ENCODE results near the gene GMEB2. TPM values are rescaled to one million over a fixed set of nuclear protein-coding genes. Genes with fewer than 3 reads are reported as not detected.

The GMEB2 gene
- polyA plus RNA-seq, 1 experiment: 6.3 TPM

GRCh38 chr20:63546256-63546955, 80.5 kb downstream of the GMEB2 start:
- TF ChIP-seq CTCF (IDR thresholded peaks at IDR 0.05; ENCODE audit: low read depth, low read length): no peak
- ChIA-PET CTCF (interaction anchor here (1.0 kb wide), 1 partner anchor 8 kb away, joined by 3 read pairs; no protein-coding TSS in a partner anchor), POLR2A (no interaction called here)
- Histone ChIP-seq H3K4me3 (ENCODE audit: low read depth, low read length) (no peak overlapping the region), H3K9me3 (ENCODE audit: control insufficient read depth, insufficient read depth, low read length) (no peaks in the 10 kb centered on the region; the same call in 1 of the 2 replicates), H3K27ac (ENCODE audit: low read depth, low read length) (no peak overlapping the region), H3K27me3 (ENCODE audit: control insufficient read depth, insufficient read depth, low read length) (peaks cover 33% of the 10 kb centered on the region)
- DNase-seq (ENCODE audit: low read depth, low spot score): no peak

GRCh38 chr20:63545814-63546213, 81.1 kb downstream of the GMEB2 start:
- ChIA-PET CTCF (no interaction called here), POLR2A (no interaction called here)
- no peaks in the 10 kb centered on the region; the same call in 1 of the 2 replicates for H3K9me3 ChIP-seq (ENCODE audit: control insufficient read depth, insufficient read depth, low read length)
- peaks cover 33% of the 10 kb centered on the region for H3K27me3 ChIP-seq (ENCODE audit: control insufficient read depth, insufficient read depth, low read length)
- H3K27ac ChIP-seq (ENCODE audit: low read depth, low read length): no peak overlapping the region
- no peak for TF ChIP-seq CTCF (IDR thresholded peaks at IDR 0.05; ENCODE audit: low read depth, low read length)
- no peak overlapping the region for H3K4me3 ChIP-seq (ENCODE audit: low read depth, low read length)
- DNase-seq (ENCODE audit: low read depth, low spot score): no peak

- Histone ChIP-seq H3K9me3 (ENCODE audit: control insufficient read depth, insufficient read depth, low read length) (no peaks in the 10 kb centered on the region; the same call in 1 of the 2 replicates), H3K27me3 (ENCODE audit: control insufficient read depth, insufficient read depth, low read length) (peaks cover 33% of the 10 kb centered on the region), H3K4me3 (ENCODE audit: low read depth, low read length) (no peak overlapping the region), H3K27ac (ENCODE audit: low read depth, low read length) (no peak overlapping the region)
- no peak for DNase-seq (ENCODE audit: low read depth, low spot score)
- TF ChIP-seq CTCF (IDR thresholded peaks at IDR 0.05; ENCODE audit: low read depth, low read length): no peak
- ChIA-PET CTCF (no interaction called here), POLR2A (no interaction called here)
These were observed 81.9 kb downstream of the GMEB2 start for GRCh38 chr20:63544958-63545516.

GRCh38 chr20:63544241-63544957, 82.5 kb downstream of the GMEB2 start:
- no peak for DNase-seq (ENCODE audit: low read depth, low spot score)
- no peaks in the 10 kb centered on the region; the same call in 1 of the 2 replicates for H3K9me3 ChIP-seq (ENCODE audit: control insufficient read depth, insufficient read depth, low read length)
- no peak overlapping the region for H3K27ac ChIP-seq (ENCODE audit: low read depth, low read length)
- TF ChIP-seq CTCF (IDR thresholded peaks at IDR 0.05; ENCODE audit: low read depth, low read length): no peak
- peaks cover 30% of the 10 kb centered on the region for H3K27me3 ChIP-seq (ENCODE audit: control insufficient read depth, insufficient read depth, low read length)
- no peak overlapping the region for H3K4me3 ChIP-seq (ENCODE audit: low read depth, low read length)
- ChIA-PET POLR2A (no interaction called here), CTCF (no interaction called here)

GRCh38 chr20:63543733-63544132, 83.2 kb downstream of the GMEB2 start:
- DNase-seq (ENCODE audit: low read depth, low spot score): no peak
- no peak overlapping the region for H3K27ac ChIP-seq (ENCODE audit: low read depth, low read length)
- H3K4me3 ChIP-seq (ENCODE audit: low read depth, low read length): no peak overlapping the region
- peaks cover 30% of the 10 kb centered on the region for H3K27me3 ChIP-seq (ENCODE audit: control insufficient read depth, insufficient read depth, low read length)
- no peak for TF ChIP-seq CTCF (IDR thresholded peaks at IDR 0.05; ENCODE audit: low read depth, low read length)
- no peaks in the 10 kb centered on the region; the same call in 1 of the 2 replicates for H3K9me3 ChIP-seq (ENCODE audit: control insufficient read depth, insufficient read depth, low read length)
- ChIA-PET CTCF (no interaction called here), POLR2A (interaction anchor here (0.6 kb wide), 1 partner anchor 14 kb away, joined by 3 read pairs; no protein-coding TSS in a partner anchor)
